Mesendoderm (in vitro differentiated cells): ENCODE results near the gene LARP4.
"Not testable (repeated sequence)": the region's sequence is repeated elsewhere in the genome, so short reads cannot be mapped to it uniquely, and the experiment has no call there.

Experiments
- DNase-seq: peaks from one replicate; pipeline ENCODE4 v3.0.0; 2013
- H2AK5ac ChIP-seq: 2 replicates; pipeline ENCODE4 v1.6.1; 2013; ENCODE audit warnings: low read length, inconsistent platforms
- H2BK120ac ChIP-seq: 2 replicates; pipeline ENCODE4 v1.6.1; 2013; ENCODE audit warnings: low read depth, mild to moderate bottlenecking, low read length, moderate library complexity, mixed read lengths
- H2BK15ac ChIP-seq: replicated peaks from 2 replicates; pipeline ENCODE4 v1.6.1; 2013; ENCODE audit warnings: low read depth, mild to moderate bottlenecking, moderate library complexity
- H2BK5ac ChIP-seq: 2 replicates; pipeline ENCODE4 v1.6.1; 2013; ENCODE audit warnings: low read length, inconsistent platforms
- H3K18ac ChIP-seq: 2 replicates; pipeline ENCODE4 v1.6.1; 2013; ENCODE audit warnings: mild to moderate bottlenecking, low read length, mixed read lengths
- H3K23ac ChIP-seq: one replicate; pipeline ENCODE4 v1.6.1; 2013; ENCODE audit warnings: low read length
- H3K27ac ChIP-seq: 2 replicates; pipeline ENCODE4 v1.5.1; 2013; ENCODE audit warnings: low read depth, mild to moderate bottlenecking, inconsistent platforms, low read length, moderate library complexity
- H3K27me3 ChIP-seq: 2 replicates; pipeline ENCODE4 v1.6.1; 2013; ENCODE audit warnings: low read length, control low read depth, mild to moderate bottlenecking, inconsistent platforms; ENCODE audit not compliant: insufficient read depth, poor library complexity
- H3K36me3 ChIP-seq: 2 replicates; pipeline ENCODE4 v1.6.1; 2013; ENCODE audit warnings: low read length, inconsistent platforms; ENCODE audit not compliant: control insufficient read depth, insufficient read depth
- H3K4ac ChIP-seq: one replicate; pipeline ENCODE4 v1.6.1; 2013; ENCODE audit warnings: low read depth, mild to moderate bottlenecking, low read length, moderate library complexity
- H3K4me1 ChIP-seq: 2 replicates; pipeline ENCODE4 v1.6.1; 2013; ENCODE audit warnings: low read depth, low read length, inconsistent platforms; ENCODE audit not compliant: control insufficient read depth
- H3K4me2 ChIP-seq: 2 replicates; pipeline ENCODE4 v1.6.1; 2013; ENCODE audit warnings: low read length
- H3K4me3 ChIP-seq: 2 replicates; pipeline ENCODE4 v1.5.1; 2013; ENCODE audit warnings: mild to moderate bottlenecking, low read length
- H3K56ac ChIP-seq: one replicate; pipeline ENCODE4 v1.6.1; 2013; ENCODE audit warnings: low read length
- H3K79me1 ChIP-seq: 2 replicates; pipeline ENCODE4 v1.6.1; 2013; ENCODE audit warnings: low read length, inconsistent platforms
- H3K79me2 ChIP-seq: 2 replicates; pipeline ENCODE4 v1.6.1; 2013; ENCODE audit warnings: mild to moderate bottlenecking, low read length; ENCODE audit not compliant: control insufficient read depth, insufficient read depth
- H3K9ac ChIP-seq: 2 replicates; pipeline ENCODE4 v1.6.1; 2013; ENCODE audit warnings: low read length, inconsistent platforms
- H4K5ac ChIP-seq: one replicate; pipeline ENCODE4 v1.6.1; 2013; ENCODE audit warnings: low read length
- H4K8ac ChIP-seq: one replicate; pipeline ENCODE4 v1.6.1; 2013; ENCODE audit warnings: low read depth, mild to moderate bottlenecking, control low read depth, low read length, moderate library complexity
- WGBS: extraction: QIAGEN DNeasy Blood & Tissue Kit; methylation state at CpG from one replicate; pipeline ENCODE4 v1.1.7; 2013; ENCODE audit warnings: low lambda C conversion rate, missing lambda C conversion rate; ENCODE audit not compliant: insufficient coverage; ENCODE audit errors: extremely low coverage; 5-methylcytosine and 5-hydroxymethylcytosine counted together

Gene LARP4

DNA sequence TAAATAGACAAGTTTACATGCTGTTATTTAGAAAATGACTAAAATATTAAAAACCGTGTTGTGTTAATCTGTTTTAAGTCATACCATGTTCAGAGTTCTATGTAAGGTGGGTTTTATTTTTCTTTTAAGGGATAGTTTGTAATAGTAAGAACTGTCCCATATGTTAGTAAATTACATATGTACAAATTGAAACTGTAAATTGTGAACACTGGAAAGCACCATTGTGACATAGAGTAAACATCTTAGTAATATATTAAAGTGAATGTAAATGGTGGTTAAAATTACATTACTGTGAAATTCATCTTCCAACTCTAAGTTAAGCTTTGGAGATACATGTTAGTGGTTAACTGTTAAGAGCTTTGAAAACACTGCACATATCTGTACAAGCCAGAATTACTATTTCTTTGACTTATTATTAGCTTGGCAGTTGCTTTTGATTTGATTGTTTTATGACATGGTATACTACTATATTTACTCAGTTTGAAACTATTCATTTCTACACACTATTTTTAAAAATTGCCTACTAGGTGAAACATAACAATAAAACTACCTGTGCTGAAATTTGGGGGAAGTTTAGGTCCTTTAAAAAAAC lies 76.7 kb downstream of the LARP4 start:
- Histone ChIP-seq H3K18ac (no peak overlapping the region), H3K4me3 (no peak overlapping the region), H3K79me2 (no peaks in the 10 kb centered on the region), H3K56ac (no peak overlapping the region), H3K27ac (no peak overlapping the region), H3K4me1 (no peaks in the 10 kb centered on the region), H3K9ac (no peak overlapping the region), H2BK5ac (no peak overlapping the region), H3K36me3 (peaks cover 2% of the 10 kb centered on the region), H3K27me3 (no peaks in the 10 kb centered on the region), H4K8ac (no peak overlapping the region), H4K5ac (no peak overlapping the region), H2BK15ac (no peak overlapping the region), H3K23ac (no peak overlapping the region), H2AK5ac (no peak overlapping the region), H2BK120ac (no peak overlapping the region), H3K4me2 (no peak overlapping the region), H3K4ac (no peak overlapping the region), H3K79me1 (no peaks in the 10 kb centered on the region)
- no peak for DNase-seq
- WGBS: no CpG with 5 or more reads among the region's 1 CpG

DNA sequence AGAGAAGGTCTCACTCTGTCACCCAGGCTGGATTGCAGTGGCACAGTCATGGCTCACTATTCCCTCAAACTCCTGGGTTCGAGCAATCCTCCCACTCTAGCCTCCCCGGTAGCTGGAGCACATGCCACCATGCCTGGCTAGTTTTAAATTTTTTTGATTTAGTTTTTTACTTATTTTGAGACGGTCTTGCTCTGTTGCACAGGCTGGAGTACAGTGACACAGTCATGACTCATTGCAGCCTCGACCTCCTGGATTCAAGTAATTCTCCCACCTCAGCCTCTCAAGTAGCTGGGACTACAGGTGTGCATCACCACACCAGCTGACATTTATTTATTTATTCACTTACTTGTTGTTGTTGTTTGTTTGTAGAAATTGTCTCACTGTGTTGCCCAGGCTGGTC lies 81.9 kb downstream of the LARP4 start:
- Histone ChIP-seq H3K4me3 (no peak overlapping the region), H3K79me2 (no peaks in the 10 kb centered on the region), H2BK15ac (no peak overlapping the region), H3K36me3 (no peaks in the 10 kb centered on the region), H3K56ac (no peak overlapping the region), H2BK5ac (no peak overlapping the region), H2BK120ac (no peak overlapping the region), H3K9ac (no peak overlapping the region), H3K79me1 (no peaks in the 10 kb centered on the region), H3K23ac (no peak overlapping the region), H3K27me3 (no peaks in the 10 kb centered on the region), H3K4me2 (no peak overlapping the region), H3K18ac (no peak overlapping the region), H4K8ac (no peak overlapping the region), H3K4ac (no peak overlapping the region), H2AK5ac (no peak overlapping the region), H3K27ac (no peak overlapping the region), H3K4me1 (no peaks in the 10 kb centered on the region), H4K5ac (no peak overlapping the region)
- no CpG with 5 or more reads among the region's 4 CpGs for WGBS
- no peak for DNase-seq

DNA sequence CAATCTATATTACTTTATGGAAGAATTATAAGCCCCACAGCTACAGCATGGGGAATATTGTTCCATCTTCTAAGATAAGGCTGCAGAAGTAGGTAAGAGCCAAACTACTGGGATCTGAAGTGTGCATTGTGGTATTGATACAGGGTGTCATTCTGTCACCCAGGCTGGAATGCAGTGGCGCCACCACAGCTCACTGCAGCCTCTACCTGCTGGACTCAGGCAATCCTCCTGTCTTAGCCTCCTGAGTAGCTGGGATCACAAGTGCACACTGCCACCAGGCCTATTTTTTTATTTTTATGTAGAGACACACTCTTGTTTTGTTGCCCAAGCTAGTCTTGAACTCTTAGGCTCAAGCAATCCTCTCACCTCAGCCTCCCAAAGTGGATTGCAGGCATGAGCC lies 82.8 kb downstream of the LARP4 start:
- no peak overlapping the region for H2AK5ac ChIP-seq
- no peaks in the 10 kb centered on the region for H3K27me3 ChIP-seq
- H3K4ac ChIP-seq: no peak overlapping the region
- H3K4me3 ChIP-seq: no peak overlapping the region
- no peaks in the 10 kb centered on the region for H3K79me1 ChIP-seq
- no peak overlapping the region for H4K5ac ChIP-seq
- H3K18ac ChIP-seq: no peak overlapping the region
- no peaks in the 10 kb centered on the region for H3K4me1 ChIP-seq
- H3K23ac ChIP-seq: no peak overlapping the region
- no peak overlapping the region for H2BK5ac ChIP-seq
- no CpG with 5 or more reads among the region's 1 CpG for WGBS
- H3K56ac ChIP-seq: no peak overlapping the region
- H3K79me2 ChIP-seq: no peaks in the 10 kb centered on the region
- no peaks in the 10 kb centered on the region for H3K36me3 ChIP-seq
- no peak for DNase-seq
- H2BK120ac ChIP-seq: no peak overlapping the region
- H3K4me2 ChIP-seq: no peak overlapping the region
- H3K27ac ChIP-seq: no peak overlapping the region
- H3K9ac ChIP-seq: no peak overlapping the region
- H2BK15ac ChIP-seq: no peak overlapping the region
- no peak overlapping the region for H4K8ac ChIP-seq

DNA sequence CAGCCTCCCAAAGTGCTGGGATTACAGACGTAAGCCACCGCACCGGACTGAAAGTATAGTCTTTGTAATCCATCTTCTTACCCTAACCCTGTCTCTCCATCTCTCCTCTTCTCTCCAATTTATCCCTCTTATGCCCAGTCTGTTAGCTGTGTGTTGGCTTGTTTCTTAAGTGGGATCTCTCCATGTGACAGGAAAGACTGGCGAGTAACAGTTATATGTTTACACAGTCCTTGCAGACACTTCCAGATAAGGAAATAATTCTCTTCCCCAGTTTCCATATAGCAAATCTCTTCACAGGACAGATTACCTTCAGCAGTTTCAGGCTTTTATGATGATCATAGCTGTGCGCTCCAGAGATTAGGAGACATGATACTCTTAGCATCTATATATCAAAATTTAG lies 88.1 kb downstream of the LARP4 start:
- no peaks in the 10 kb centered on the region for H3K79me2 ChIP-seq
- H4K8ac ChIP-seq: no peak overlapping the region
- no peak overlapping the region for H3K4ac ChIP-seq
- H2BK120ac ChIP-seq: no peak overlapping the region
- no peaks in the 10 kb centered on the region for H3K79me1 ChIP-seq
- no peak overlapping the region for H3K27ac ChIP-seq
- H4K5ac ChIP-seq: no peak overlapping the region
- H3K4me3 ChIP-seq: no peak overlapping the region
- H2AK5ac ChIP-seq: no peak overlapping the region
- H3K36me3 ChIP-seq: no peaks in the 10 kb centered on the region
- no CpG with 5 or more reads among the region's 5 CpGs for WGBS
- no peaks in the 10 kb centered on the region for H3K4me1 ChIP-seq
- no peak overlapping the region for H3K23ac ChIP-seq
- H3K56ac ChIP-seq: no peak overlapping the region
- no peak overlapping the region for H3K18ac ChIP-seq
- H3K4me2 ChIP-seq: no peak overlapping the region
- no peak overlapping the region for H3K9ac ChIP-seq
- H2BK15ac ChIP-seq: no peak overlapping the region
- H2BK5ac ChIP-seq: no peak overlapping the region
- no peaks in the 10 kb centered on the region for H3K27me3 ChIP-seq
- no peak for DNase-seq

DNA sequence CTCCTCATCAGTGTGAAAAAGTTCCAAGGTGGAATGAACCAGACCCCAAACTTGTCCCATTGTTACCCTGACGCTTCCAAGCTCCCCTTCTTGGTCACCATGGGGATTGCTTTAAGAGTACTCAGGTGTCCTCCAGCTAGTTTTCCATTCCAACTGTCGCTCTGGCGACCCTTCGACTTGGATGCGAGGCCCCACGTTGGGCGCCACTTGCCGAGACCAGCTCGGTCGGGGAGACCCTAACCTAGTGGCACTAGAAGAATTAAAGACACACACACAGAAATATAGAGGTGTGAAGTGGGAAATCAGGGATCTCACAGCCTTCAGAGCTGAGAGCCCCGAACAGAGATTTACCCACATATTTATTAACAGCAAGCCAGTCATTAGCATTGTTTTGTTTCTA lies 97.4 kb downstream of the LARP4 start:
- not testable (repeated sequence) for H2BK5ac ChIP-seq, H3K23ac ChIP-seq, H3K4me2 ChIP-seq, H3K18ac ChIP-seq, H3K4ac ChIP-seq, H3K4me1 ChIP-seq, H3K56ac ChIP-seq, H3K79me2 ChIP-seq, H2BK120ac ChIP-seq, H3K79me1 ChIP-seq, H3K4me3 ChIP-seq, H4K8ac ChIP-seq, H4K5ac ChIP-seq, H3K36me3 ChIP-seq, H2BK15ac ChIP-seq, H3K27ac ChIP-seq, H3K27me3 ChIP-seq, H3K9ac ChIP-seq, H2AK5ac ChIP-seq
- no CpG with 5 or more reads among the region's 11 CpGs for whole genome bisulfite sequencing
- DNase-seq: peak; percentile 48
